GM12891 (cell line): ENCODE results near the gene CDH3.

Source experiments
- DNase-seq: peaks from one replicate; pipeline ENCODE4 v3.0.0; 2011; ENCODE audit warnings: low spot score; ENCODE audit not compliant: insufficient read length
- FAIRE-seq: peaks from 2 replicates; lab custom pipeline; 2011; peaks lifted over from hg19 to GRCh38; lab: Jason Lieb, UNC
- PAX5 ChIP-seq: IDR thresholded peaks from 2 replicates; pipeline ENCODE4 v1.6.1; 2011; ENCODE audit warnings: low read length, moderate library complexity, mild to moderate bottlenecking; ENCODE audit not compliant: insufficient read depth, severe bottlenecking
- POLR2A ChIP-seq: IDR thresholded peaks from 2 replicates; pipeline ENCODE4 v1.6.1; 2011; ENCODE audit warnings: low read depth, low read length, control low read depth
- POLR2AphosphoS5 ChIP-seq: IDR thresholded peaks from 2 replicates; pipeline ENCODE4 v1.6.1; 2011; ENCODE audit warnings: low read depth, low read length, control low read depth
- POU2F2 ChIP-seq: IDR thresholded peaks from 2 replicates; pipeline ENCODE4 v1.6.1; 2011; ENCODE audit warnings: low read depth, mild to moderate bottlenecking, control low read depth, low read length, moderate library complexity
- SPI1 ChIP-seq: IDR thresholded peaks from 2 replicates; pipeline ENCODE4 v1.6.1; 2011; ENCODE audit warnings: low read depth, low read length, control low read depth
- TAF1 ChIP-seq: IDR thresholded peaks from 2 replicates; pipeline ENCODE4 v1.6.1; 2011; ENCODE audit warnings: low read depth, low read length, control low read depth

CDH3 gene

GRCh38 chr16:68646953-68647659, 2.0 kb downstream of the CDH3 start:
- TF ChIP-seq SPI1 (no peak), PAX5 (no peak), POLR2AphosphoS5 (no peak), TAF1 (no peak), POLR2A (no peak), POU2F2 (no peak)
- DNase-seq (no peak), FAIRE-seq (no peak)

DNA sequence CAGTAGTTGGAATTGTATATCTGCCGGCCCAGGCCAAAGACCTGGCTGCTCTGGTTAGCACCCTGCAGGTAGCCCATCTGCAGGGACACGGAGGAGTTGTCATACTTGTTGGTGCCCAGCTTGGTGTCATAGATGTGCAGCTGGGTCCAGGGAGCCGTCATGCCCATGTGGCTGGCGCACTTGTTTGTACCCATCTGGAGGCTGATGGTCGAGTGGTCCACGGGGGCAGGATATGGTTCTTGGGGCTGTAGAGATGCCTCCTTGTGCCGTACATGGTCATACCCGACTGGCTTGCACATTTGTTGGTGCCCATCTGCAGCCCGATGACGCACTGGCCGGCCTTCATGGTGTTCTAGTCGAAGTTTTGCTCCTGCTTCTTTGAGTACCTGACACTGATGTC, 6.0 kb downstream of the CDH3 start:
- no peak for FAIRE-seq
- no peak for DNase-seq
- no peak for TF ChIP-seq TAF1
- no peak for TF ChIP-seq PAX5
- TF ChIP-seq POLR2AphosphoS5, result no peak
- TF ChIP-seq SPI1, result no peak
- TF ChIP-seq POU2F2, result no peak
- TF ChIP-seq POLR2A, result no peak

GRCh38 chr16:68652659-68653058, 7.5 kb downstream of the CDH3 start:
- TF ChIP-seq POLR2AphosphoS5 (no peak), POLR2A (no peak), PAX5 (no peak), TAF1 (no peak), POU2F2 (no peak), SPI1 (no peak)
- DNase-seq (no peak), FAIRE-seq (no peak)

- DNase-seq (no peak), FAIRE-seq (no peak)
- TF ChIP-seq TAF1 (no peak), SPI1 (no peak), POU2F2 (no peak), POLR2A (no peak), POLR2AphosphoS5 (no peak), PAX5 (no peak)
Measured at GRCh38 chr16:68655806-68656205, 10.7 kb downstream of the CDH3 start.

DNA sequence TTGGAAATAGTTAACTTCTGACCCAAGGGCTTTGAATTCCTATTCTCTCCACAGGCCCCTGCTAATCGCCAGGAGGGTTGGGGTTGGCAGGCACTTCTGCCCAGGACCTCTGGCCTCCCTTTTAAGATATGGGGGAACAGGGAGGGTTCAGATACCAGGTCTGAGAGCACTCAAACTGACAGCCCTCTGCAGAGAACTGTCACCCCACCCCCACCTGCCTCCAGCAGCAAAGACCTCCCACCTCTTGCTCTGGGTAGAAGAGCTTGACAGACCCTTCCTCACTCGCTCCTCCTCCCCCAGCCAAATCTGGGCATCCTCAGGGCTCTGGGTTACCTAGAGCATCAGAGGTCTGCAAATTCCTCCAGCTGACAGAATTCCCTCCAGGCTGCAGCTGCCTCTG, 11.6 kb downstream of the CDH3 start:
- FAIRE-seq (no peak), DNase-seq (no peak)
- no peak for TF ChIP-seq TAF1
- TF ChIP-seq POLR2AphosphoS5, result no peak
- TF ChIP-seq POU2F2, result no peak
- TF ChIP-seq SPI1, result no peak
- TF ChIP-seq POLR2A, result no peak
- TF ChIP-seq PAX5, result no peak

GRCh38 chr16:68658341-68658973, 13.3 kb downstream of the CDH3 start:
- FAIRE-seq, result no peak
- DNase-seq, result no peak
- TF ChIP-seq POU2F2, result no peak
- no peak for TF ChIP-seq POLR2AphosphoS5
- no peak for TF ChIP-seq TAF1
- no peak for TF ChIP-seq PAX5
- no peak for TF ChIP-seq POLR2A
- no peak for TF ChIP-seq SPI1

DNA sequence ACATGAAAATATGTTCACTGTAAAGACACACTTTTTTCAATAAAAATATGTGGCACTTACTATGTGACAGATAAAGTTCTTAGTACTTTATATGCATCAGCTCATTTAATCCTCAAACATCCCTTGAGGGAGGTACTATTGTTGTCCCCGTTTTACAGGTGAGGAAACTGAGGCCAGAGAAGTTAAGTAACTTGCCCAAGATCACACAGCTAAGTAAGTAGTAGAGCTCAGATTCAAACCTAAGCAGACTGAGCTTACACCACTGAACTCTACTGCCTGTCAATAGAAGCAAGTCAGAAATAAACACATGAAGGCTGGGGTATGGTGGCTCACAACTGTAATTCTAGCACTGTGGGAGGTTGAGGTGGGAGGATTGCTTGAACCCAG, 13.9 kb downstream of the CDH3 start:
- DNase-seq, result no peak
- TF ChIP-seq PAX5, result no peak
- no peak for TF ChIP-seq SPI1
- no peak for TF ChIP-seq POLR2AphosphoS5
- TF ChIP-seq POU2F2, result no peak
- no peak for TF ChIP-seq TAF1
- no peak for TF ChIP-seq POLR2A
- no peak for FAIRE-seq

DNA sequence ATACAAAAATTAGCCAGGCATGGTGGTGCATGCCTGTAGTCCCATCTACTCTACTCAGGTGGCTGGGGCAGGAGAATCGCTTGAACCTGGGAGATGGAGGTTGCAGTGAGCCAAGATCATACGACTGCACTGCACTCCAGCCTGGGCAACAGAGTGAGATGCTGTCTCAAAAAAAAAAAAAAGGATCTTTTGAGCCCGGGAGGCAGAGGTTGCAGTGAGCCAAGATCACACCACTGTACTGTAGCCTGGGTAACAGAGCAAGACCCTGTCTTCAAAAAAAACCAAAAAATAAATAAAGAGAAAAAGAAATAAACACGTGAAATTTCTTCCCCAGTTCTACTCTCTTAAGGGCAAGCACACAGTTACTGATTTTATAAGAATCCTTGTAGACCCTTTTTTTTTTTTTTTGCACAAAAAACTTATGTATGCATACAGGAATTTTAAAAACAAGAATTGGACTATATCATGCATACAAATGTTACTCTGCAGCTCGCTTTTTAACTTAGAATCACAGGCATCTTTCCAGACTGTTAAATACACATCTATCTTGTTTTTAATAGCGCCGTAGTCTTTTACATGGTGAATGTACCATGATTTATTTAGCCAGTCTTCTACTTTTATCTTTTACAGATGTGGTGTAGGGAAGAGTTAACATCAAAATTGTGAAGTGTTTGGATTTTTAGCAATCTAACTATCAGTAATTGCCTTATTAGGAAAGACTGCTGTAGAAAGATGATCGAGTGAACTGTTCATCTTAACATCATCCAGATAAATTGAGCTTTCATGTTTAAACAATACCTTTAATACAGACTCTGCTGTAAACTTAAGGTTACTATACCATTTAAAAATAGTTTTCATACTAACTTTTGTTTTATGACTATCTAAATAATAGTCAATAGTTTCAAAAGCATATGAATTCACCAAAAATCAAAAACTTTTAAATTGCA, 14.6 kb downstream of the CDH3 start:
- no peak for TF ChIP-seq PAX5
- TF ChIP-seq SPI1, result no peak
- no peak for TF ChIP-seq POU2F2
- no peak for TF ChIP-seq POLR2A
- DNase-seq (no peak), FAIRE-seq (no peak)

DNA sequence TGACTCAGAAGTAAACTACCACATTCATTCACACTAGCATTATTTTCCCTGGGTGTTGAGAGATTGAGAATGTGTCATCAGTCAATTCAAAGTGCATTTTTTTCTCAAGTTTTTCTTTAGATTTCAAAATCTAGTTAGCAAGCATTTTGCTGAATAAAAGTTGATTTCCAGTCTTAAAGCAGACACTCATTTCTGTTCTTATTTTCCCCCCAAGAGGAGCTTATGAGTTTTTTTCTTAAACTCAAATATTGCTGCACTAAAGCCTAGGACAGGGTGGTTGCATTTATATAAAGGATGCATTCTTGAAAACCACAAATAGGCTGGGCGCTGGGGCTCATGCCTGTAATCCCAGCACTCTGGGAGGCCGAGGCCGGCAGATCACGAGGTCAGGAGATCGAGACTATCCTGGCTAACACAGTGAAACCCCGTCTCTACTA, 15.3 kb downstream of the CDH3 start:
- no peak for DNase-seq
- FAIRE-seq, result no peak
- no peak for TF ChIP-seq POLR2AphosphoS5
- TF ChIP-seq PAX5, result no peak
- no peak for TF ChIP-seq POLR2A
- TF ChIP-seq TAF1, result no peak
- no peak for TF ChIP-seq SPI1
- TF ChIP-seq POU2F2, result no peak

DNA sequence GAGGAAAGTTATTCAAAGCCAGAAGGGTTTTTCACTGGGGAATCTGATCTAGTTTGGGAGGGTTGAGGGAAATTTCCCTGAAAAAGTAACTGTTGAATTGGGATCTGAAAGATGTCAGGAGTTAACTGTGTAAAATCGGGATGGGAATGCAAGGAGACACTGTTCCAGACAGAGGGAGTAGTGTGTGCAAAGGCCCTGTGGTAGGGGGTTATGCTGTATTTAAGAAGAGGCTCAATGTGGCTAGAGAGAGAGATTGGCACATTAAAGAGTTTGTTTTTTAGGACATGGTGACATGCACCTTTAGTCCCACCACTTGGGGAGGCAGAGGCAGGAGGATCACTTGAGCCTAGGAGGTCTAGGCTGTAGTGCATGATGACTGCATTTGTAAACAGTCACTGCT, 16.9 kb downstream of the CDH3 start:
- DNase-seq, result no peak
- TF ChIP-seq SPI1, result no peak
- TF ChIP-seq POLR2AphosphoS5, result no peak
- no peak for TF ChIP-seq TAF1

More for the DNA sequence above, 16.9 kb downstream of the CDH3 start:
- no peak for FAIRE-seq
